Activated naive CD8-positive, alpha-beta T cell treated with anti-CD3 and anti-CD28 coated beads, Interleukin-2, amount 50 U/mL, for 24 hours (primary cell): ENCODE results near the gene DDI2.

Experiments used
- ATAC-seq: fragments of 150-1000 bp; cut with Tn5 transposase; one replicate; pipeline ENCODE4 v1.10.0; 2021
- DNase-seq: peaks from one replicate; pipeline ENCODE4 v3.0.0; 2021
- H3K27ac Mint-ChIP-seq: one replicate; pipeline ENCODE4 v1.8.0; 2021; ENCODE audit warnings: mild to moderate bottlenecking, mixed read lengths
- H3K27me3 Mint-ChIP-seq: one replicate; pipeline ENCODE4 v1.8.0; 2021; ENCODE audit warnings: mixed read lengths
- H3K36me3 Mint-ChIP-seq: one replicate; pipeline ENCODE4 v1.8.0; 2021; ENCODE audit warnings: low read depth, mixed read lengths
- H3K4me1 Mint-ChIP-seq: one replicate; pipeline ENCODE4 v1.8.0; 2021; ENCODE audit warnings: mixed read lengths
- H3K4me3 Mint-ChIP-seq: one replicate; pipeline ENCODE4 v1.8.0; 2021; ENCODE audit warnings: mild to moderate bottlenecking, moderate library complexity, mixed read lengths
- H3K9me3 Mint-ChIP-seq: one replicate; pipeline ENCODE4 v1.8.0; 2021; ENCODE audit warnings: mixed read lengths

DDI2 gene

DNA sequence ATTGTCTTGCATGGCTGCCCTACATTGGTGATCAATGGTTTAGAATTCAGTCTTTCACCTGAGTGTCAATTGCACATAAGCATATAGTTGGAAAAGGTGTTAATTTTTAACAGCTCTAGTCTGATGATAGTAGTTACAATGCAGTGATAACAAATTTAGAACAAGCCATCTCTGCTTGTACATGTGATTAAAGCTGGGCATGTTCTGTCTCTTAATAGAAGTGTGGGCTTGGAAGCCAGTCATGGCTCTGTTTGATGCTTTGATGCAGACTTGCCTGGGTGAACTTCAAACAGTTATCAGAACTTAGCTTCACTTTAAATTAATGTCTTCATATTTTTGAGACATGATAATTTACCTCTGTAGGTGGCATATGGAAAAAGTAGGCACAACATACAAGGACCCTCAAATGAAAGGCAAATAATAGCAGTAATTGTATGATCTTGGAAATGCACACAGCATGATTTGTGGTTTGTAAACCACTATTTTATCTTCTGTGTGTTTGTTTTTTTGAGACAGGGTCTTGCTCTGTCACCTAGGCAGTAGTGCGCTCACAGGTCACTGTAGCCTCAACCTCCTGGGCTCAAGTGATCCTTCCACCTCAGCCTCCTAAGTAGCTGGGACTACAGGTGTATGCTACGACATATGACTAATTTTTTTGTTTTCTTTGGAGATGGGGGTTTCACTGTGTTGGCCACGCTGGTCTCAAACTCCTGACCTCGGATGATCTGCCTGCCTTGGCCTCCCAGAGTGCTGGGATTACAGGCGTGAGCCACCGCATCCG is 3.8 kb downstream of the DDI2 start:
- peaks cover 24% of the 10 kb centered on the region for H3K36me3 Mint-ChIP-seq
- H3K9me3 Mint-ChIP-seq = no peaks in the 10 kb centered on the region
- ATAC-seq (no peak), DNase-seq (no peak)
- peak overlapping the region; percentile 34 for H3K4me3 Mint-ChIP-seq
- H3K4me1 Mint-ChIP-seq = peaks cover 70% of the 10 kb centered on the region
- H3K27ac Mint-ChIP-seq = peak overlapping the region; percentile 46
- H3K27me3 Mint-ChIP-seq = no peaks in the 10 kb centered on the region

DNA sequence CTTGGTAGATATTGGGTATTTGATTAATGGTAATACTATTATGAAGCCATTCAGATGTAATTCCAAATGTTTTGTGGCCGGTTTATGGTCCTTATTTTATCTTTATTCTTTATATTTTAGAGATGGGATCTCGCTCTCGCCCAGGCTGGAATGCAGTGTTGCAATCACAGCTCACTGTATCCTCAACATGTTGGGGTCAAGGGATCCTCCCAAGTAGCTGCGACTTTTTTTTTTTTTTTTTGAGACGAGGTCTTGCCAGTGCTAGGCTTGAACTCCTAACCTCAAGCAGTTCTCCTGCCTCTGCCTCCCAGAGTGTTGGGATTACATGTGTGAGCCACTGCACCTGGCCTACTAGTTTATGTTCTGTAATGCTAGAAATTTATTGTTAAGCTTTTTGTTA is 4.7 kb downstream of the DDI2 start:
- no peak for DNase-seq
- ATAC-seq = no peak
- Mint-ChIP-seq H3K36me3 (peaks cover 29% of the 10 kb centered on the region), H3K4me3 (no peak overlapping the region), H3K9me3 (no peaks in the 10 kb centered on the region), H3K27ac (no peak overlapping the region), H3K4me1 (peaks cover 70% of the 10 kb centered on the region), H3K27me3 (no peaks in the 10 kb centered on the region)

DNA sequence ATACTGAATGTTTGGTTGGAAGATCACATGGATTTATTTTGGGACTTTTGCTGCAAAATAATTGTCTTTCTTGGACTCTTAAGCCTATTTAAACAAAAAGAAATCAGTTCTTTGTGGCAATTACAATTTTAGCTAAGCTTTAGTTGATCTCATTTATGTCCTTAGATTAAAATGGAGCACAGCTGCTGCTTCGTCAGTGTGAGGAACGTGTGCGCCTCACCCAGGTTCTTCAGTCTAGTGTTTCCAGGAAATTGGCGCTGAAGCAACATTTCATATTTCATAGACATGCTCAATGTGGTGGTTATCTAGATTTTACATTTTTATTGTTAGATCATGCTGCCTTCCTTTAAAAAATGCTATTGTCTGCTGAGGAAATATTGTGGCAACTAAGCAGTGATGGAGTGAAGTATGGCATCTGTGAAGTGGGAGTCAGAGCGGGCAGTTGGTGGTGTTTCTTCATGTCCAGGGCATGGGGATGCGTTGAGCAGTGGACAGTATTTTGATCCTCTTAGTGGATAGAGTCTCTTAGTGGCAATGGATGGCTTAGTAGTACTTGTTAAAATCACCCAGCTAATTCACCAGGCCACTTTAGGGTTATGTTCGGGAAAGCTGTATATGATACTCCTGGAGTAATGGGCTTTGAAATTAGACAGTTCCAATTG is 5.6 kb downstream of the DDI2 start:
- Mint-ChIP-seq H3K9me3 (no peaks in the 10 kb centered on the region), H3K4me3 (no peak overlapping the region), H3K4me1 (peaks cover 77% of the 10 kb centered on the region), H3K27me3 (no peaks in the 10 kb centered on the region), H3K27ac (no peak overlapping the region), H3K36me3 (peaks cover 35% of the 10 kb centered on the region)
- DNase-seq = no peak
- ATAC-seq = no peak

GRCh38 chr1:15623435-15623834 is 6.2 kb downstream of the DDI2 start:
- H3K4me3 Mint-ChIP-seq = no peak overlapping the region
- peaks cover 80% of the 10 kb centered on the region for H3K4me1 Mint-ChIP-seq
- H3K36me3 Mint-ChIP-seq = peaks cover 33% of the 10 kb centered on the region
- ATAC-seq = no peak
- no peak for DNase-seq
- no peaks in the 10 kb centered on the region for H3K9me3 Mint-ChIP-seq
- no peaks in the 10 kb centered on the region for H3K27me3 Mint-ChIP-seq
- H3K27ac Mint-ChIP-seq = no peak overlapping the region

GRCh38 chr1:15624133-15624714 is 7.0 kb downstream of the DDI2 start:
- no peaks in the 10 kb centered on the region for H3K9me3 Mint-ChIP-seq
- no peaks in the 10 kb centered on the region for H3K27me3 Mint-ChIP-seq
- H3K36me3 Mint-ChIP-seq = peaks cover 33% of the 10 kb centered on the region
- DNase-seq (no peak), ATAC-seq (no peak)
- no peak overlapping the region for H3K4me3 Mint-ChIP-seq
- peaks cover 73% of the 10 kb centered on the region for H3K4me1 Mint-ChIP-seq
- peak overlapping the region; percentile 17 for H3K27ac Mint-ChIP-seq

DNA sequence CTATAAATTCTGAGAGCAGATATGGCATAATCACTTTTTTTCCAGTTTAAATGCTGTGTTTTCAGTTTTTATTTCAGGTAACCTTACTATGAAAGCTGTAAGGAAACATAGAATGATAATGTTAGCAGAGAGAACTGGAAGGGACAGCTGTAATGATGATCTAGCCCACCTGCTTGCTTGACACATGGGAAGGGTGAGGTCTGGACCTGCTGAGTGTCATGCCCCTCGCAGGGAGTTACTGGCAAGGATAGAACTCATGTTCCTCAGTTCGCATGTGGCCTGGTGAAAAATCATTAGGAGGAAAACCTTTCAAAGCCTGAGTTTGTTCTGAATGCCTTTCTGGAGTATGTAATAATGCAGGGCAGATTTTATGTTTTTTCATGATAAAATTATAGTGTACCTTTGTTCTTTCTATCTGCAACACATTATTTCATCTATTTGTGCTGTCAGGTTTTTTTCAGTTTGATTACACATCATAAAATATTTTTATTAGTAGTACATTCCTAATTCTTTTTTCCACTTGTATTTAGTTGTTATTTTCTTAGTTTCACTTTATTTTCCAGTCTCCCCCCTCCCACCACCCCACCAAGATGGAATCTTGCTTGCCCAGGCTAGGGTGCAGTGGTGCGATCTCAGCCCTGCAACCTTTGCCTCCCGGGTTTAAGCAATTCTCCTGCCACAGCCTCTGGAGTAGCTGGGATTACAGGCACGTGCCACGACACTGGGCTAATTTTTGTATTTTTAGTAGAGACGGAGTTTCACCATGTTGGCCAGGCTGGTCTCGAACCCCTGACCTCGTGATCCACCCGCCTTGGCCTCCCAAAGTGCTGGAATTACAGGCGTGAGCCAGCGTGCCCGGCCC is 8.0 kb downstream of the DDI2 start:
- no peaks in the 10 kb centered on the region for H3K9me3 Mint-ChIP-seq
- no peak overlapping the region for H3K4me3 Mint-ChIP-seq
- peak overlapping the region; percentile 13 for H3K27ac Mint-ChIP-seq
- H3K27me3 Mint-ChIP-seq = no peaks in the 10 kb centered on the region
- no peak for DNase-seq
- H3K36me3 Mint-ChIP-seq = peaks cover 38% of the 10 kb centered on the region
- H3K4me1 Mint-ChIP-seq = peaks cover 62% of the 10 kb centered on the region
- no peak for ATAC-seq

- Mint-ChIP-seq H3K27ac (peak overlapping the region; percentile 24), H3K4me1 (peaks cover 53% of the 10 kb centered on the region), H3K4me3 (no peak overlapping the region), H3K36me3 (peaks cover 41% of the 10 kb centered on the region), H3K27me3 (no peaks in the 10 kb centered on the region), H3K9me3 (no peaks in the 10 kb centered on the region)
- DNase-seq (no peak), ATAC-seq (no peak)
Measured at GRCh38 chr1:15626269-15626950, 9.2 kb downstream of the DDI2 start.

GRCh38 chr1:15627343-15627988 is 10.2 kb downstream of the DDI2 start:
- Mint-ChIP-seq H3K27ac (peak overlapping the region; percentile 66), H3K9me3 (no peaks in the 10 kb centered on the region), H3K27me3 (no peaks in the 10 kb centered on the region), H3K4me3 (no peak overlapping the region), H3K4me1 (peaks cover 44% of the 10 kb centered on the region), H3K36me3 (peaks cover 46% of the 10 kb centered on the region)
- ATAC-seq = peak; percentile 99
- DNase-seq = peak; percentile 20

GRCh38 chr1:15628003-15628402 is 10.7 kb downstream of the DDI2 start:
- Mint-ChIP-seq H3K9me3 (no peaks in the 10 kb centered on the region), H3K4me3 (no peak overlapping the region), H3K27ac (peak overlapping the region; percentile 66), H3K27me3 (no peaks in the 10 kb centered on the region), H3K36me3 (peaks cover 45% of the 10 kb centered on the region), H3K4me1 (peaks cover 38% of the 10 kb centered on the region)
- no peak for ATAC-seq
- DNase-seq = no peak

GRCh38 chr1:15633756-15634420 is 16.6 kb downstream of the DDI2 start:
- peaks cover 2% of the 10 kb centered on the region for H3K4me1 Mint-ChIP-seq
- H3K27me3 Mint-ChIP-seq = no peaks in the 10 kb centered on the region
- ATAC-seq = no peak
- peak overlapping the region; percentile 49 for H3K27ac Mint-ChIP-seq
- H3K9me3 Mint-ChIP-seq = no peaks in the 10 kb centered on the region
- no peak overlapping the region for H3K4me3 Mint-ChIP-seq
- H3K36me3 Mint-ChIP-seq = peaks cover 74% of the 10 kb centered on the region
- no peak for DNase-seq

DNA sequence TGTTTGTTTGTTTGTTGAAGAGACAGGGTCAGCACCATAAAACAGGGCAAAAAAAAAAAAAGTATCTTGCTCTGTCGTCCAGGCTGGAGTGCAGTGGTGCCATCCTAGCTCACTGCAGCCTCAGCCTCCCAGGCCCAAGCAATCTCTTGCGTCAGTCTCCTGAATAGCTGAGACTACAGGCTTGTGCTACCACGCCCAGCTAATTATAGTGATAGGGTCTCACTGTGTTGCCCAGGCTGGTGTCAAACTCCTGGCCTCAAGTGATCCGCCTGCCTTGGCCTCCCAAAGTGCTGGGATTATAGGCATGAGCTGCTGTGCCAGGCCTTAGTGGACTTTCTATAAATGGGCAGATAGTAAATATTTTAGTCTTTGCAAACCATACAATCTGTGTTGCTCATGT is 19.2 kb downstream of the DDI2 start:
- no peak overlapping the region for H3K27ac Mint-ChIP-seq
- H3K4me3 Mint-ChIP-seq = no peak overlapping the region
- peaks cover 76% of the 10 kb centered on the region for H3K36me3 Mint-ChIP-seq
- H3K4me1 Mint-ChIP-seq = no peaks in the 10 kb centered on the region
- no peak for ATAC-seq
- DNase-seq = no peak
- no peaks in the 10 kb centered on the region for H3K27me3 Mint-ChIP-seq
- no peaks in the 10 kb centered on the region for H3K9me3 Mint-ChIP-seq

DNA sequence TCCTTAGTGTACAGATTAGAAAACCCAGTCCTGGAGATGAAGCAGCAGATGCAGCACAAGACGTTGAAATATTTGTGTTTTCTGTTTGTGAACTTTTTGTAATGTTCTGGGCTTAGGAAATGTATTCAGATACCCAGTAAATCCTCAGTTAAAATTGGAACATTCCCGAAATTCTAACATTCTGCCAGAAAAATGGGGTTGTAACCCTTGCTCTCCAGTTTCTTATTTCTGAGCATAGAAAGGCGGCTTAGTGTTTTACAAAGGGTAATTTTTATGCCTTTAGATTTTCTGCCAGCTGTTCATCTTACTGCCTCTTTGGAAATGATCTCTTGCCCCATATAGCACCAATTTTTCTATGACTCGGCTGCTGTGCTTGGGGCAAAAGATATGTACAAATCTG is 20.6 kb downstream of the DDI2 start:
- Mint-ChIP-seq H3K27me3 (no peaks in the 10 kb centered on the region), H3K36me3 (peaks cover 74% of the 10 kb centered on the region), H3K4me3 (no peak overlapping the region), H3K27ac (no peak overlapping the region), H3K9me3 (no peaks in the 10 kb centered on the region), H3K4me1 (no peaks in the 10 kb centered on the region)
- no peak for DNase-seq
- no peak for ATAC-seq

DNA sequence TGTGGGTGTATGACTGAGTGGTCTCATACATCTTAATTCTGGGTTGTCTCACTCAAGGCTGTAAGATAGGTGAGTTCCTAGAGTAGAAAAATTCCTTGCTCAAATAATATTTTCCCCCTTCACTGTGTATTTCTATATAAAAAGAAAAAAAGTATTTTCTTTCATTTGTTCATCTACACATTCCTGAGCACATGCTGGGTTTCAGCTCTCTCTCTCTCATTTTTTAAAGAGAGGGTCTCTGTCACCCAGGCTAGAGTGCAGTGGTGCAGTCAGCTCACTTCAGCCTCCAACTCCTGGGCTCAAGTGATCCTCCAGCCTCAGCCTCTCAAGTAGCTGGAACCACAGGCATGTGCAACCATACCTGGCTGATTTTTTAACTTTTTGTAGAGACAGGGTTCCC is 22.0 kb downstream of the DDI2 start:
- H3K27me3 Mint-ChIP-seq = no peaks in the 10 kb centered on the region
- H3K27ac Mint-ChIP-seq = no peak overlapping the region
- ATAC-seq = no peak
- no peak for DNase-seq
- H3K36me3 Mint-ChIP-seq = peaks cover 72% of the 10 kb centered on the region
- no peaks in the 10 kb centered on the region for H3K9me3 Mint-ChIP-seq
- H3K4me1 Mint-ChIP-seq = no peaks in the 10 kb centered on the region
- H3K4me3 Mint-ChIP-seq = no peak overlapping the region
